ENCODE results near the gene MLYCD.

DNA sequence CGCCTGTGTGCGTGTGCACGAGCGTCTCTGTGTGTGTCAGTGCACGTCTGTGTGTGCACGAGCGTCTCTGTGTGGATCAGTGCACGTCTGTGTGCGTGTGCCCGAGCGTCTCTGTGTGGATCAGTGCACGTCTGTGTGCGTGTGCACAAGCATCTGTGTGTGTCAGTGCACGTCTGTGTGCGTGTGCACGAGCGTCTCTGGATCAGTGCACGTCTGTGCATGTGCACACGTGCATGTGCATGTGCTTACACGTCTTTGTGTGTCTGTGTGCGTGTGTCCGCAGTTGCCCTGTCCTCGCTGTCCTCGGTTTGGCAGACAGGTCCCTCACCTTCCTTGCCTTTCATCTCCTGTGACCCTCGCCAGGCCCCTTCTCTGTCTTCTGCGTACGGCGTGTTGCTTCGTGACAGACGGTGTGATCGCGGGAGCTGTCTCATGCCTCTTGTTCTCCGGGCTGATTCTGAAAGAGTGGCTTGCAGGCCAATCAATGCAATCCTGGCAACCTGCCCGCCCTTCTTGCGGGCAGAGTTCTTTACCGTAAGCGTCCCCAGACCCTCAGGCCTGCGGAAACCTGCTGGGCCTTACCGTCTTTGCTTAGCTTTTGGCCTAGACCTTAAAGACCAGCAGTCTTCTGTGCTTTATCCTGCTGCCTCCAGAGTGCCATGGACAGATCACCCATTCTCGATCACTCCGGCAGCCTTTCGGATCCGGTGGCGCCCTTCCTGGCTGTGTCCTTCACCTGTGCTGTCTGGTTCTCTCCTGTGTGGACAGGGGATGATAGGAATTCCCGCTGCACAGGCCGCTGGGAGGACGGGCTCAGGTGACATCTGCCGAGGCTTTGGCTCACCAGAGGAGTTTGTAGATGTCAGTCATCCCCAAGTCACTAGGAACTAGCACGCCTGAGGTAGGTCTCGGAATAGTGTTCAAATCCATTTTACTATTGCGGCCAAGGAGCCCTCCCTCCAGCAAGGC is 18.5 kb downstream of the MLYCD start:
- TF ChIP-seq GATA2 (IDR thresholded peaks at IDR 0.05; ENCODE audit: low read depth, low read length) (no peak), GATA3 (IDR thresholded peaks at IDR 0.05; ENCODE audit: low read depth, low read length) (no peak)
